T-cell (primary cell): ENCODE data around the gene TRIM43. TPM values are rescaled to one million over a fixed set of nuclear protein-coding genes. Genes with fewer than 3 reads are reported as not detected.
"Not testable (repeated sequence)": the region's sequence is repeated elsewhere in the genome, so short reads cannot be mapped to it uniquely, and the experiment has no call there.

ENCODE experiments used
- ATAC-seq, 4 experiments: fragments of 200-7000 bp in 3 of 4; fragments of 150-1000 bp in 1 of 4; cut with Tn5 transposase; replicated peaks in 1 of 4; 1 replicate in 3 of 4; 2 replicates in 1 of 4; pipeline ENCODE4 v1.10.0; 2021; ENCODE audit warnings: moderate library complexity in 3 of 4, mild to moderate bottlenecking in 2 of 4, moderate number of reproducible peaks in 1 of 4
- CTCF ChIA-PET, 2 donors: fragments of 300-600 bp; sonication (Branson Sonifier 250); formaldehyde crosslinking; loops; one replicate each; lab custom pipeline; 2022; ENCODE audit warnings: antibody characterized with exemption in 2 of 2; lab: Charles Lee
- POLR2A ChIA-PET, 2 donors: fragments of 300-600 bp; sonication (Branson Sonifier 250); formaldehyde crosslinking; loops; one replicate each; lab custom pipeline; 2022; ENCODE audit warnings: antibody characterized with exemption in 2 of 2; lab: Charles Lee
- DNase-seq, 35 experiments: peaks; one replicate each; pipeline versions ENCODE4 v3.0.0 to v3.0.0-alpha.2; 2013 to 2023
- H3K27ac ChIP-seq: one replicate; pipeline ENCODE4 v1.5.1; 2013; ENCODE audit warnings: low read length
- H3K27me3 ChIP-seq, 2 experiments: replicated peaks in 1 of 2; 1 replicate in 1 of 2; 2 replicates in 1 of 2; pipeline versions ENCODE4 v1.6.1 to v1.7.0; 2013; ENCODE audit warnings: low read length in 1 of 2, mixed read lengths in 1 of 2; ENCODE audit not compliant: control insufficient read depth in 2 of 2, insufficient read depth in 2 of 2; ENCODE audit errors: extremely low read depth in 1 of 2
- H3K36me3 ChIP-seq, 2 donors: 1 replicate in 1 of 2; 2 replicates in 1 of 2; pipeline versions ENCODE4 v1.6.1 to v1.7.0; 2013; ENCODE audit warnings: low read length in 1 of 2; ENCODE audit not compliant: control insufficient read depth in 2 of 2, insufficient read depth in 1 of 2; ENCODE audit errors: extremely low read depth in 1 of 2
- H3K4me1 ChIP-seq, 2 experiments: 1 replicate in 1 of 2; 2 replicates in 1 of 2; pipeline versions ENCODE4 v1.6.1 to v1.7.0; 2013; ENCODE audit warnings: low read length in 2 of 2, mixed read lengths in 1 of 2; ENCODE audit not compliant: insufficient read depth in 2 of 2, control insufficient read depth in 1 of 2; ENCODE audit errors: extremely low read depth in 1 of 2
- H3K4me3 ChIP-seq, 2 donors: 1 replicate in 1 of 2; 2 replicates in 1 of 2; pipeline versions ENCODE4 v1.5.1 to v1.7.0; 2013; ENCODE audit warnings: mild to moderate bottlenecking in 2 of 2, low read length in 1 of 2, moderate library complexity in 1 of 2; ENCODE audit not compliant: control insufficient read depth in 1 of 2; ENCODE audit errors: extremely low read depth in 1 of 2
- H3K9me3 ChIP-seq: 2 replicates; pipeline ENCODE4 v1.7.0; 2013
- H3K27ac Mint-ChIP-seq, 2 donors: one replicate each; pipeline ENCODE4 v1.8.0; 2020 to 2021; ENCODE audit warnings: mild to moderate bottlenecking in 2 of 2, mixed read lengths in 2 of 2
- H3K27me3 Mint-ChIP-seq, 2 donors: one replicate each; pipeline ENCODE4 v1.8.0; 2021 to 2022; ENCODE audit warnings: mixed read lengths in 2 of 2
- H3K36me3 Mint-ChIP-seq: one replicate; pipeline ENCODE4 v1.8.0; 2021; ENCODE audit warnings: mixed read lengths
- H3K4me1 Mint-ChIP-seq, 3 donors: one replicate each; pipeline ENCODE4 v1.8.0; 2020 to 2022; ENCODE audit warnings: mixed read lengths in 3 of 3, mild to moderate bottlenecking in 1 of 3
- H3K4me3 Mint-ChIP-seq, 3 donors: one replicate each; pipeline ENCODE4 v1.8.0; 2020 to 2022; ENCODE audit warnings: mild to moderate bottlenecking in 3 of 3, mixed read lengths in 3 of 3, moderate library complexity in 3 of 3
- H3K9me3 Mint-ChIP-seq, 3 donors: one replicate each; pipeline ENCODE4 v1.8.0; 2020 to 2022; ENCODE audit warnings: mixed read lengths in 3 of 3
- WGBS: methylation state at CpG from one replicate; pipeline ENCODE4 v1.1.5; 2013; ENCODE audit warnings: missing lambda C conversion rate; ENCODE audit not compliant: insufficient coverage; 5-methylcytosine and 5-hydroxymethylcytosine counted together
- total RNA-seq, 35 experiments: library from RNA in 6 of 35; stranded (reverse) in 6 of 35; fragments of 120-200 nt in 1 of 35; gene quantifications; one replicate each; pipeline versions ENCODE4 v1.2.1 to v1.2.4 and lab custom pipeline; 2013 to 2026

The TRIM43 gene
- total RNA-seq, 5 donors from 2014 or later (not counting 1 experiment from before 2014, with no cell fraction given): not detected

GRCh38 chr2:95646274-95646994 lies 54.6 kb downstream of the TRIM43 start:
- H3K27me3 Mint-ChIP-seq, DNase-seq, H3K9me3 Mint-ChIP-seq, H3K4me3 Mint-ChIP-seq, H3K36me3 ChIP-seq, H3K4me1 ChIP-seq, H3K9me3 ChIP-seq, CTCF ChIA-PET, H3K4me3 ChIP-seq, H3K4me1 Mint-ChIP-seq, H3K27ac Mint-ChIP-seq, POLR2A ChIA-PET, H3K27me3 ChIP-seq, H3K27ac ChIP-seq, ATAC-seq, H3K36me3 Mint-ChIP-seq: not testable (repeated sequence)
- WGBS: no CpG with 5 or more reads among the region's 8 CpGs

GRCh38 chr2:95648894-95649544 lies 57.2 kb downstream of the TRIM43 start:
- H3K4me3 Mint-ChIP-seq, H3K4me1 ChIP-seq, POLR2A ChIA-PET, H3K27me3 ChIP-seq, H3K27ac Mint-ChIP-seq, H3K4me3 ChIP-seq, ATAC-seq, H3K27ac ChIP-seq, H3K27me3 Mint-ChIP-seq, DNase-seq, H3K36me3 Mint-ChIP-seq, H3K9me3 Mint-ChIP-seq, H3K4me1 Mint-ChIP-seq, H3K9me3 ChIP-seq, H3K36me3 ChIP-seq, CTCF ChIA-PET: not testable (repeated sequence)
- no CpG with 5 or more reads among the region's 29 CpGs for WGBS

Other genes with a start within 250 kb of the TRIM43 start
- 10 to 100 TPM; 26.4 to 34.9 (median 28.7) TPM for gene FAHD2A, start 189.3 kb upstream of the TRIM43 start, total RNA-seq
- gene TRIM43B, start 107.2 kb upstream of the TRIM43 start, total RNA-seq: not detected